Nephron (organoid): ENCODE measurements around the gene SHISAL1.

Source experiments
- H3K27ac Mint-ChIP-seq, 3 experiments: 2 replicates each; pipeline ENCODE4 v1.8.0; 2020; ENCODE audit warnings: mixed read lengths in 3 of 3, mild to moderate bottlenecking in 2 of 3, moderate library complexity in 1 of 3
- H3K27me3 Mint-ChIP-seq: 2 replicates; pipeline ENCODE4 v1.8.0; 2021; ENCODE audit warnings: low read depth, mild to moderate bottlenecking, moderate library complexity, mixed read lengths
- H3K36me3 Mint-ChIP-seq: 2 replicates; pipeline ENCODE4 v1.8.0; 2020; ENCODE audit warnings: low read depth, mixed read lengths
- H3K4me1 Mint-ChIP-seq: 2 replicates; pipeline ENCODE4 v1.8.0; 2020; ENCODE audit warnings: mixed read lengths
- H3K4me3 Mint-ChIP-seq, 3 experiments: 2 replicates each; pipeline ENCODE4 v1.8.0; 2020; ENCODE audit warnings: mild to moderate bottlenecking in 3 of 3, mixed read lengths in 3 of 3, moderate library complexity in 2 of 3
- H3K9me3 Mint-ChIP-seq: 2 replicates; pipeline ENCODE4 v1.8.0; 2020; ENCODE audit warnings: mixed read lengths
- TF ChIP-seq, protein P1 (sequence below), 3 experiments: fragments of 200-600 bp; sonication (generic); IDR thresholded peaks; one replicate each; pipeline ENCODE4 v1.5.0; 2021; ENCODE audit warnings: antibody characterized with exemption in 3 of 3; ENCODE audit not compliant: unreplicated experiment in 3 of 3

The SHISAL1 gene

DNA sequence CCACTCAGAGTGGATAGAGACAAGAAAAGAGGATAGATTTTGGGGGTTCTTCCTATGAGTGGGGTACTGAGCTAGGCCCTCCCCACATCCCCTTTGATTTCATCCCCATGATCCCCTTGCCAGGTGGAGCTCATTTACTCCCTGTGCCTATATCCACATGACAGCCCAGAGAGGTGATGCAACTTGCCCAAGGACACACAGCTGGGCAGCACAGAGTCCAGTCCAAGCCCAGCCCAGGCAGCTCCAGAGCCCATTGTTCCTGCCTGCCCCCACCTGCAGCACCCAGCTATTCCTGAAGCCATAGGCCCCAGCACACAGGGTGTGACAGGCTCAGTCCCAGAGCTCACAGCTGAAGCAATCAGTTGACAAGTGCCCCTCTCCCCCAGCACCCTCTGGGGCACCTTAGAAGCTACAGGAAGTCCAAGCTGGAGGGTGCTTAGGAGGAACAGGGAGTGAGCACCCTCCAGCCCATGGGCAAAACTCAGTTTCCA is 41.7 kb downstream of the SHISAL1 start:
- Mint-ChIP-seq H3K4me3 (no peak overlapping the region), H3K27me3 (peaks cover 8% of the 10 kb centered on the region), H3K9me3 (no peaks in the 10 kb centered on the region), H3K36me3 (no peaks in the 10 kb centered on the region), H3K27ac (no peak overlapping the region), H3K4me1 (peaks cover 35% of the 10 kb centered on the region)
- TF ChIP-seq, protein P1, sequence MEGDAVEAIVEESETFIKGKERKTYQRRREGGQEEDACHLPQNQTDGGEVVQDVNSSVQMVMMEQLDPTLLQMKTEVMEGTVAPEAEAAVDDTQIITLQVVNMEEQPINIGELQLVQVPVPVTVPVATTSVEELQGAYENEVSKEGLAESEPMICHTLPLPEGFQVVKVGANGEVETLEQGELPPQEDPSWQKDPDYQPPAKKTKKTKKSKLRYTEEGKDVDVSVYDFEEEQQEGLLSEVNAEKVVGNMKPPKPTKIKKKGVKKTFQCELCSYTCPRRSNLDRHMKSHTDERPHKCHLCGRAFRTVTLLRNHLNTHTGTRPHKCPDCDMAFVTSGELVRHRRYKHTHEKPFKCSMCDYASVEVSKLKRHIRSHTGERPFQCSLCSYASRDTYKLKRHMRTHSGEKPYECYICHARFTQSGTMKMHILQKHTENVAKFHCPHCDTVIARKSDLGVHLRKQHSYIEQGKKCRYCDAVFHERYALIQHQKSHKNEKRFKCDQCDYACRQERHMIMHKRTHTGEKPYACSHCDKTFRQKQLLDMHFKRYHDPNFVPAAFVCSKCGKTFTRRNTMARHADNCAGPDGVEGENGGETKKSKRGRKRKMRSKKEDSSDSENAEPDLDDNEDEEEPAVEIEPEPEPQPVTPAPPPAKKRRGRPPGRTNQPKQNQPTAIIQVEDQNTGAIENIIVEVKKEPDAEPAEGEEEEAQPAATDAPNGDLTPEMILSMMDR (IDR thresholded peaks at IDR 0.05; ENCODE audit: unreplicated experiment in 3 of 3): no peak

DNA sequence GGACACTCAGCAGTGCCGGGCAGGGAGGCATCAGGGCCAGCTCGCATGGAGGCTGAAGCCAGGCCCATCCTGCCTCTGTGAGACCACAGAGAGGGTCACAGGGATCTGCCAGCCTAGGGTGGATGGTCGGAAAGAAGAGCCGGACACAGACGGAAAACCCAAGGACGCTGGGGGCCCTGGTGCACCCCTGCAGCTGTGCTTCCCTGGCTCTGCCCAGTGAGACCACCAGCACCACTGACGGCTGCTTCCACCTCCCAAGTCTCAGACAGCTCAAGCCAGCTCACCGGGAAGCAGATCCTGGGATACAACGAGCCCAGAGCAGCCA is 42.2 kb downstream of the SHISAL1 start:
- Mint-ChIP-seq H3K4me1 (peaks cover 30% of the 10 kb centered on the region), H3K27me3 (peaks cover 4% of the 10 kb centered on the region), H3K9me3 (no peaks in the 10 kb centered on the region), H3K36me3 (no peaks in the 10 kb centered on the region), H3K4me3 (no peak overlapping the region), H3K27ac (no peak overlapping the region)
- TF ChIP-seq, protein P1 (IDR thresholded peaks at IDR 0.05; ENCODE audit: unreplicated experiment in 3 of 3): no peak

DNA sequence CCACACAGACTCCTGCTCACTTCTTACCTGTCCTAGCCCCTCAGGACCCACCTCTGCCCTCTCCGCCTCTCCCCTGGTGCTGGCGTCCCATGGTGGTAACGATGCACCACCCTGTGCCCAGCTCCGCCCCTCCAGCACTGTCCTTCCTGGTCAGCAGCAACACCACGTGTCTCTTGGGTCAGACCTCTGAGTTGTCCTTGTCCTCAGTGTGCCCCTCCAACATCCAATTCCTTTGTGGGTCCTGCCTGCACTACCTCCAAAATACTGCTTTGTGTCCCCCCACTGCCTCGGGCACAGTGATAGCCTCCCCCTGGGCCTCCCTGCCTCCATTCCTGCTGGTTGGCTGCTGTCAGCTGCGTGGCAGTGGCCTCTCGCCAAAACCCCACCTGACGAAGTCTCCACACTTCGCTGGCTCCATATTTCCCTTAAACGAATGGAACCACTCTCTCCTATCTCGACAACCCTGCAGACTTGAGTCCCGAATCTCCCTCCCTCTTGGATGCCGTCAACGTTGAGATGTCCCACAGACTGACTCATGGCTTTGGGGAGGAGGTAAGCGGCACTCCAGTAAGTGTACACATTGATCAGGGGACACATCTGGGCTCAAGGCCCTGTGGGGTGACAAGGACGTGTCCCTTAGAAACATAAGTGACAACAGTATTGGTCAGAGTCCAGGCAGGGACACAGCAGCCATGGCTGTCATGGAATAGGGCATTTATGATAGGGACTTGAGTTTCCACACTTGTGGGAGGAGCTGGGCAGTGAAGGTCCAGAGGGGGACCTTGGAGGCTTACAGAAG is 42.8 kb downstream of the SHISAL1 start:
- no peaks in the 10 kb centered on the region for H3K9me3 Mint-ChIP-seq
- peaks cover 28% of the 10 kb centered on the region for H3K4me1 Mint-ChIP-seq
- H3K36me3 Mint-ChIP-seq: no peaks in the 10 kb centered on the region
- H3K4me3 Mint-ChIP-seq: no peak overlapping the region
- H3K27me3 Mint-ChIP-seq: peaks cover 4% of the 10 kb centered on the region
- TF ChIP-seq, protein P1 (IDR thresholded peaks at IDR 0.05; ENCODE audit: unreplicated experiment in 3 of 3): no peak
- no peak overlapping the region for H3K27ac Mint-ChIP-seq

DNA sequence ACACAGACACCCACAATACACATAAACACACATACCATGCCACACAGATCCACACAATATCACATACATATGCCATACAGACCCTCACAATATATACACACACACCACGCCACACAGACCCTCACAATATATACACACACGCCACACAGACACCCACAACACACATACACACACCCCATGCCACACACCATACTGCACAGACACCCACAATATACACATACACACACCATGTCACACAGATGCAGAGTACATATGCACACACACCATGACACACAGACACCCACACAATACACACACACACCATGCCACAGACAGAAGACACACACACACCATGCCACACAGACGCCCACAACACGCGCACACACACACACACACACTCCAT is 43.6 kb downstream of the SHISAL1 start:
- no peaks in the 10 kb centered on the region for H3K36me3 Mint-ChIP-seq
- H3K27me3 Mint-ChIP-seq: peaks cover 4% of the 10 kb centered on the region
- no peak overlapping the region for H3K27ac Mint-ChIP-seq
- peaks cover 28% of the 10 kb centered on the region for H3K4me1 Mint-ChIP-seq
- H3K4me3 Mint-ChIP-seq: no peak overlapping the region
- no peaks in the 10 kb centered on the region for H3K9me3 Mint-ChIP-seq
- TF ChIP-seq, protein P1 (IDR thresholded peaks at IDR 0.05; ENCODE audit: unreplicated experiment in 3 of 3): no peak

DNA sequence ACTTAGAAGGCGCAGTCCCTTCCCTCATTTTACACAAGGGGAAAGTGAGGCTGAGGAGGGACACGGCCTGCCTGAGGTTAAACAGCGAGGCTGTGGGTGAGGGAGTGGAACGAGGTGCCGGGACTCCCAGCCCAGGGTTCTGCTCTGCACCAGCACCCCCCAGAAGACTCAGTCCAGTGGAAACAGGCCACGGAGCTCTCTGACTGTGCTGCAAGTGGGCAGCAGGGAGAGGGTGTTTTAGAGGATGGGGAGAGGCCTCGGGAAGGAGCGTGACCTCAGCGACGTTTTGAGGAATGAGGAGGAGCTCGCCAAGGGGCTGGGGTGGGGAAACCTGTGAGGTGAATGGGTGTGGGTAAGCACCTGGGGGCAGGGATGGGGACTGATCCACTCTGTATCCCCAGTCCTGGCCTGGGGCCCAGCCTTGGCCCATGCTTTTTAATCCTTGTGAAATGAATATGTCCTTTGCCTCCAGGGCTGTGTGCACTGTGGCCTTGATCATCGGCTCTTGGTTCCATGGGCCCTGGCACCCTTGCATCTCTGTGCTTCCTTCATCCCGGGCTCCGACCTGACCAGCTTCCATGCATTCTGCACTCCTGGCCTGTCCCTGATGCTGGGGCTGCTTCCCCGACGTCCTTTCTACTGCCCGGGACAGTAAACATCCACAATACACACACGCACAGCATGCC is 44.2 kb downstream of the SHISAL1 start:
- TF ChIP-seq, protein P1 (IDR thresholded peaks at IDR 0.05; ENCODE audit: unreplicated experiment in 3 of 3): no peak

More for the DNA sequence above, 44.2 kb downstream of the SHISAL1 start:
- H3K4me3 Mint-ChIP-seq: no peak overlapping the region
- peaks cover 3% of the 10 kb centered on the region for H3K9me3 Mint-ChIP-seq
- H3K4me1 Mint-ChIP-seq: peaks cover 26% of the 10 kb centered on the region
- peaks cover 4% of the 10 kb centered on the region for H3K27me3 Mint-ChIP-seq
- H3K36me3 Mint-ChIP-seq: no peaks in the 10 kb centered on the region
- peak overlapping the region in 2 of 3 experiments; percentile 11 to 16 for H3K27ac Mint-ChIP-seq
